Upper lobe of right lung (tissue), 1 donor: ENCODE results near the gene ZNF418. TPM values are rescaled to one million over a fixed set of nuclear protein-coding genes. Genes with fewer than 3 reads are reported as not detected.
"Not testable (repeated sequence)": the region's sequence is repeated elsewhere in the genome, so short reads cannot be mapped to it uniquely, and the experiment has no call there.

ENCODE experiments used
- ATAC-seq: fragments of 200-7000 bp; cut with Tn5 transposase; one replicate; pipeline ENCODE4 v1.9.1; 2020; ENCODE audit warnings: mild to moderate bottlenecking, moderate library complexity
- DNase-seq: peaks from one replicate; pipeline ENCODE4 v3.0.0-alpha.2; 2020
- H3K27ac ChIP-seq: fragments of 200-600 bp; one replicate; pipeline ENCODE4 v1.8.0; 2022
- H3K27me3 ChIP-seq: fragments of 200-600 bp; one replicate; pipeline ENCODE4 v1.8.0; 2022; ENCODE audit warnings: mild to moderate bottlenecking
- H3K36me3 ChIP-seq: fragments of 200-600 bp; one replicate; pipeline ENCODE4 v1.8.0; 2022
- H3K4me1 ChIP-seq: fragments of 200-600 bp; one replicate; pipeline ENCODE4 v1.8.0; 2022
- H3K4me3 ChIP-seq: fragments of 200-600 bp; one replicate; pipeline ENCODE4 v1.8.0; 2022; ENCODE audit warnings: mild to moderate bottlenecking
- H3K9me3 ChIP-seq: fragments of 200-600 bp; one replicate; pipeline ENCODE4 v1.8.0; 2022
- intact Hi-C: fragments of 100-400 bp; cut with DNase I; formaldehyde crosslinking; loops from one replicate; pipeline ENCODE4 v1.11.0; 2022
- total RNA-seq: library from RNA; stranded (reverse); fragmentation: NEBNext Ultra II Directional; extraction: Animal tissue kit (Norgen Biotek cat#: 25700); gene quantifications from one replicate; pipeline ENCODE4 v1.2.1, GENCODE V29; 2021
- TF ChIP-seq, protein P1 (sequence below): fragments of 200-600 bp; IDR thresholded peaks from one replicate; pipeline ENCODE4 v1.8.0; 2022; ENCODE audit warnings: antibody characterized with exemption
- donor health status: DM: no; HTN: yes; CAD: no; lungs with severe emphysema.

The ZNF418 gene
- total RNA-seq, 1 donor from 2014 or later: 5.0 TPM

DNA sequence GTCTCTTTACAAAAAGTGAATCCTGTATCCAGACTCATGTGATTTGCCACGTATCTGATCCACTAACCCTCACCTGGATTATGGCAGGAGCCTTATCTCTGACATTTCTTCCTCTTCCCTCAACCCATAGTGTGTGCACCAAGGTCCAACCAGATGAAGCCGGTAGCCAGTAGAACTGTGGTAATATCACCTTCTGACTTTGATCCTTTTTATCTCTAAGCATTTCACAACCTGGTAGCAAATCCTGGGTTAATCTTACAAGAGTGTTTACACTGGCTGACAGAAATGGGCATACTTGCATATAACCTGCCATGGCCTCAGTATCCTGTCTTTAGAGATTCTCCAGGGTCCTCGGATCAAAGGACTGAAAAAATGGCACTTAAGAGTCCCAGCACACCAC lies 20.7 kb downstream of the ZNF418 start:
- ATAC-seq (no peak), DNase-seq (no peak)
- H3K36me3 ChIP-seq: peaks cover 15% of the 10 kb centered on the region
- no peak overlapping the region for H3K27ac ChIP-seq
- H3K9me3 ChIP-seq: no peaks in the 10 kb centered on the region
- no peak overlapping the region for H3K4me3 ChIP-seq
- intact Hi-C loops: no loop called here
- H3K27me3 ChIP-seq: no peaks in the 10 kb centered on the region
- H3K4me1 ChIP-seq: peaks cover 13% of the 10 kb centered on the region
- TF ChIP-seq, protein P1, sequence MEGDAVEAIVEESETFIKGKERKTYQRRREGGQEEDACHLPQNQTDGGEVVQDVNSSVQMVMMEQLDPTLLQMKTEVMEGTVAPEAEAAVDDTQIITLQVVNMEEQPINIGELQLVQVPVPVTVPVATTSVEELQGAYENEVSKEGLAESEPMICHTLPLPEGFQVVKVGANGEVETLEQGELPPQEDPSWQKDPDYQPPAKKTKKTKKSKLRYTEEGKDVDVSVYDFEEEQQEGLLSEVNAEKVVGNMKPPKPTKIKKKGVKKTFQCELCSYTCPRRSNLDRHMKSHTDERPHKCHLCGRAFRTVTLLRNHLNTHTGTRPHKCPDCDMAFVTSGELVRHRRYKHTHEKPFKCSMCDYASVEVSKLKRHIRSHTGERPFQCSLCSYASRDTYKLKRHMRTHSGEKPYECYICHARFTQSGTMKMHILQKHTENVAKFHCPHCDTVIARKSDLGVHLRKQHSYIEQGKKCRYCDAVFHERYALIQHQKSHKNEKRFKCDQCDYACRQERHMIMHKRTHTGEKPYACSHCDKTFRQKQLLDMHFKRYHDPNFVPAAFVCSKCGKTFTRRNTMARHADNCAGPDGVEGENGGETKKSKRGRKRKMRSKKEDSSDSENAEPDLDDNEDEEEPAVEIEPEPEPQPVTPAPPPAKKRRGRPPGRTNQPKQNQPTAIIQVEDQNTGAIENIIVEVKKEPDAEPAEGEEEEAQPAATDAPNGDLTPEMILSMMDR: no peak

DNA sequence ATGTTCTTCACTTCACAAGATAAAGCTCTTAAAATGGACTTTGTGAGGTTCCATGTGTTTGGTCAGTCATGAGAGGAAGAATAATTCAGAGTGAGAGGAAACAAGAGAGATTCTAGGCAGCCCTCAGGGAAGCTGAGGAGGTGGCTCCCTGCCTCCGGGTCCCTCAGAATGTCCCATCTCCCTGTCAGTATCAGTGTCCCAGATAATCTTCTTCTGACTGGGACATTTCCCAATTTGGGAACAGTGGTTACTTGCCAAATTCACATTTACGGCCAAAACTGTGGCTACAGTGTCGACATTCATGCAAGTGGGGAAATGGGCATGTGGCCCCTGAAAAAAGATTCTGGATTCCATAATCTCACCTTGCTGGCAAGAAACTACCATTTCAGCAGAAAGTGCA lies 27.8 kb downstream of the ZNF418 start:
- Histone ChIP-seq H3K36me3 (peaks cover 37% of the 10 kb centered on the region), H3K27ac (no peak overlapping the region), H3K4me3 (no peak overlapping the region), H3K27me3 (no peaks in the 10 kb centered on the region), H3K9me3 (no peaks in the 10 kb centered on the region), H3K4me1 (no peaks in the 10 kb centered on the region)
- TF ChIP-seq, protein P1: no peak
- ATAC-seq (no peak), DNase-seq (no peak)
- intact Hi-C loops: no loop called here

DNA sequence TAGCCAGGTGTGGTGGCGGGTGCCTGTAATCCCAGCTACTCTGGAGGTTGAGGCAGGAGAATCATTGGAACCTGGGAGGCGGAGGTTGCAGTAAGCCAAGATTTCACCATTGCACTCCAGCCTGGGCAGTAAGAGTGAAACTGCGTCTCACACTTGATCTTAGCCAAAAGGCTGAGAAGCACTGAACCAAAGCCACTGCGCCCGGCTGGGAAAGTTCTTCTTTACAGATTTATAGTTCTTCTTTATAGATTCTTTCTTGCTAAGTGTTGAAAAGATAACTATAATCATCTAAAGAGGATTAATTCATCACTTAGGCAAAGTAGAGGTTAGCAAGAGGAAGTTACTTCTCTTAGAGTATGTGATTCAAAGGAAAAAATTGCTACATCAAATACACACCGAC lies 29.9 kb downstream of the ZNF418 start:
- Histone ChIP-seq H3K4me3 (no peak overlapping the region), H3K9me3 (no peaks in the 10 kb centered on the region), H3K27me3 (no peaks in the 10 kb centered on the region), H3K4me1 (no peaks in the 10 kb centered on the region), H3K36me3 (peaks cover 26% of the 10 kb centered on the region), H3K27ac (no peak overlapping the region)
- DNase-seq (no peak), ATAC-seq (no peak)
- TF ChIP-seq, protein P1: no peak
- intact Hi-C loops: no loop called here

DNA sequence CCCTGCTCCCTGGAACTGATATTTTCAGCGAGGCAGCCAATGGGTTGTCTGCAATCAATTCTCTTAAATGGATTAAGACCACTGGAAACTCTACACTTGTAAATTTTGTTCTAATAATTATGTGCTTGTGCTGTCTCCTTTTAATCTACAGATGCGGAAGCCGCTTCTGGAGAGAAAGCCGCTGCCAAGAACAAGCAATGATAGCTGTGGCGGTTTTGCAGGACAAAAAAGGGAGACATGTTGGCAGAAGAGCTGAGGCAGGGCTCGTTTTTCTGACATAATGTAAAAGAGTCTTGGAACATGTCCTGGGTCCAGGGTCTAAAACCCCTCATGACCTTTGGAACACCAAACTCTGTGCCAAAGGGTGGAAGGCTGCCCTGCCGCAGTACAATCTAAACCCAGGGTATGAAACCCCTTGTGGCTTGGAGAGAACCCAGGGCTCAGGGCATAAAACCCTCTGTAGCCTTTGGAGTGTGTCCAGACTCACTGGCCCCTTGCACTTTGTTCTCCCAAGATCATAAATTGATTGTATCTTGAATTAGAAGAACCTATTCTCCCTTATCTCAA lies 31.5 kb downstream of the ZNF418 start:
- Histone ChIP-seq H3K9me3 (no peaks in the 10 kb centered on the region), H3K27ac (no peak overlapping the region), H3K27me3 (no peaks in the 10 kb centered on the region), H3K36me3 (peaks cover 16% of the 10 kb centered on the region), H3K4me1 (no peaks in the 10 kb centered on the region), H3K4me3 (no peak overlapping the region)
- DNase-seq (no peak), ATAC-seq (no peak)
- intact Hi-C loops: no loop called here
- TF ChIP-seq, protein P1: no peak

DNA sequence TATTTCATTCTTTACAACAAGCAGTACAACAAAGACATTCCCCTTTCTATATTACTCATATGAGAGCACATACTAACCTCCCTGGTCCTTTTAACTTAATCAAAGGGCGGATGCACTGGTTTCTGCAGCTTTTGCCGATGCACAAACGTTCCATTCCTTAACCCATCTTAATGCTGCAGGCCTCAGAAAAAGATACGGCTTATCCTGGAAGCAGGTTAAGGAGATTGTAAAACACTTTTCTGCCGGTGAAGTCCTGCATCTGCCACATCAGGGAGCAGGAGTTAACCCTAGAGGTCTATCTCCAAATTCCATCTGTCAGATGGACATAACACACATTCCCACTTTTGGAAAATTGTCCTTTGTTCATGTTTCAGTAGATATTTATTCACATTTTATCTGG lies 34.9 kb downstream of the ZNF418 start:
- Histone ChIP-seq H3K36me3 (no peaks in the 10 kb centered on the region), H3K27ac (no peak overlapping the region), H3K4me1 (no peaks in the 10 kb centered on the region), H3K27me3 (no peaks in the 10 kb centered on the region), H3K9me3 (no peaks in the 10 kb centered on the region), H3K4me3 (no peak overlapping the region)
- TF ChIP-seq, protein P1: no peak
- intact Hi-C loops: no loop called here
- DNase-seq: no peak
- ATAC-seq: no peak

DNA sequence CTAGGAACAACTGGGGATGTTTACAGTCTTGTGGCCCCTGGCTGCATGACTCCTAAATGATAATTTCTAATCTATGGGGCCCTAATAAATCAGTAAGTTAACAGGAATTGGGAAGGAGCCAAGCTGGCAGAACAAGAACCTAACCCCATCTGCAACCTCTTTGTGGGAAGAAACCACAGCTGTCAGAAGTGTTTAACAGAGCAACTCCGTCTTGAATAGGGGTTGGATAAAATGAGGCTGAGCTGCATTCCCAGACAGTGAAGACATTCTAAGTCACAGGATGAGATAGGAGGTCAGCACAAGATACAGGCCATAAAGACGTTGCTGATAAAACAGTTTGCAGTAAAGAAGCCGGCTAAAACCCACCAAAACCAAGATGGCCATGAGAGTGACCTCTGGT lies 44.5 kb downstream of the ZNF418 start:
- H3K4me1 ChIP-seq, ATAC-seq, H3K27ac ChIP-seq, H3K4me3 ChIP-seq, H3K9me3 ChIP-seq, intact Hi-C loops, H3K36me3 ChIP-seq, H3K27me3 ChIP-seq, DNase-seq: not testable (repeated sequence)
